Parathyroid adenoma (tissue), 2 donors: Measurements from ENCODE around the gene PRAME.

Experiments used
- H2AFZ ChIP-seq: fragments of 300-600 bp; sonication (generic); one replicate; pipeline ENCODE4 v1.7.0; 2017; ENCODE audit warnings: antibody characterized with exemption, mild to moderate bottlenecking
- H3K27ac ChIP-seq: fragments of 300-600 bp; sonication (generic); one replicate; pipeline ENCODE4 v1.7.0; 2017
- H3K27me3 ChIP-seq: fragments of 300-600 bp; sonication (generic); one replicate; pipeline ENCODE4 v1.7.0; 2017; ENCODE audit warnings: low read length; ENCODE audit not compliant: control insufficient read depth, insufficient read depth
- H3K36me3 ChIP-seq: fragments of 300-600 bp; sonication (generic); one replicate; pipeline ENCODE4 v1.7.0; 2017; ENCODE audit warnings: low read length; ENCODE audit not compliant: control insufficient read depth, insufficient read depth
- H3K4me1 ChIP-seq: fragments of 300-600 bp; sonication (generic); one replicate; pipeline ENCODE4 v1.7.0; 2017; ENCODE audit warnings: control low read depth
- H3K4me2 ChIP-seq: fragments of 300-600 bp; sonication (generic); one replicate; pipeline ENCODE4 v1.7.0; 2017; ENCODE audit warnings: low read length
- H3K4me3 ChIP-seq: fragments of 300-600 bp; sonication (generic); one replicate; pipeline ENCODE4 v1.7.0; 2017; ENCODE audit warnings: low read depth, low read length
- H3K79me2 ChIP-seq: fragments of 300-600 bp; sonication (generic); one replicate; pipeline ENCODE4 v1.7.0; 2017; ENCODE audit warnings: control low read depth
- H3K9ac ChIP-seq: fragments of 300-600 bp; sonication (generic); one replicate; pipeline ENCODE4 v1.7.0; 2017; ENCODE audit warnings: mild to moderate bottlenecking
- H3K9me3 ChIP-seq: fragments of 300-600 bp; sonication (generic); one replicate; pipeline ENCODE4 v1.7.0; 2017; ENCODE audit warnings: low read length; ENCODE audit not compliant: control insufficient read depth
- CTCF ChIP-seq: fragments of 300-600 bp; sonication (generic); IDR thresholded peaks from one replicate; pipeline ENCODE4 v1.7.0; 2017; ENCODE audit warnings: antibody characterized with exemption, mild to moderate bottlenecking
- donor health status: primary hyperparathyroidism.

PRAME gene

GRCh38 chr22:22547226-22547625 lies 11.8 kb downstream of the PRAME start:
- Histone ChIP-seq H3K9ac (no peak overlapping the region), H3K4me2 (no peak overlapping the region), H2AFZ (no peak overlapping the region), H3K4me1 (no peaks in the 10 kb centered on the region), H3K4me3 (no peak overlapping the region), H3K79me2 (no peaks in the 10 kb centered on the region), H3K27ac (no peak overlapping the region), H3K9me3 (no peaks in the 10 kb centered on the region), H3K27me3 (no peaks in the 10 kb centered on the region), H3K36me3 (no peaks in the 10 kb centered on the region)
- no peak for TF ChIP-seq CTCF

- no peaks in the 10 kb centered on the region for H3K79me2 ChIP-seq
- no peak overlapping the region for H3K4me2 ChIP-seq
- H3K4me3 ChIP-seq = no peak overlapping the region
- H3K9me3 ChIP-seq = no peaks in the 10 kb centered on the region
- TF ChIP-seq CTCF = no peak
- H2AFZ ChIP-seq = no peak overlapping the region
- no peak overlapping the region for H3K27ac ChIP-seq
- H3K9ac ChIP-seq = no peak overlapping the region
- H3K36me3 ChIP-seq = no peaks in the 10 kb centered on the region
- H3K27me3 ChIP-seq = no peaks in the 10 kb centered on the region
- no peaks in the 10 kb centered on the region for H3K4me1 ChIP-seq
These were observed 12.6 kb downstream of the PRAME start for GRCh38 chr22:22546490-22546889.

- Histone ChIP-seq H3K4me1 (no peaks in the 10 kb centered on the region), H3K4me2 (no peak overlapping the region), H3K79me2 (no peaks in the 10 kb centered on the region), H2AFZ (no peak overlapping the region), H3K36me3 (no peaks in the 10 kb centered on the region), H3K27ac (no peak overlapping the region), H3K9ac (no peak overlapping the region), H3K9me3 (no peaks in the 10 kb centered on the region), H3K27me3 (no peaks in the 10 kb centered on the region), H3K4me3 (no peak overlapping the region)
- TF ChIP-seq CTCF = no peak
These were observed 14.0 kb downstream of the PRAME start for GRCh38 chr22:22545084-22545483.

GRCh38 chr22:22538226-22538989 lies 20.7 kb downstream of the PRAME start:
- no peaks in the 10 kb centered on the region for H3K79me2 ChIP-seq
- no peak overlapping the region for H3K27ac ChIP-seq
- H2AFZ ChIP-seq = no peak overlapping the region
- TF ChIP-seq CTCF = no peak
- no peak overlapping the region for H3K9ac ChIP-seq
- no peaks in the 10 kb centered on the region for H3K4me1 ChIP-seq
- H3K27me3 ChIP-seq = no peaks in the 10 kb centered on the region
- H3K9me3 ChIP-seq = no peaks in the 10 kb centered on the region
- H3K4me3 ChIP-seq = no peak overlapping the region
- H3K36me3 ChIP-seq = no peaks in the 10 kb centered on the region
- H3K4me2 ChIP-seq = no peak overlapping the region

- H3K4me2 ChIP-seq = no peak overlapping the region
- no peaks in the 10 kb centered on the region for H3K9me3 ChIP-seq
- H3K9ac ChIP-seq = no peak overlapping the region
- no peak overlapping the region for H3K27ac ChIP-seq
- no peaks in the 10 kb centered on the region for H3K36me3 ChIP-seq
- no peak for TF ChIP-seq CTCF
- H2AFZ ChIP-seq = no peak overlapping the region
- H3K4me1 ChIP-seq = no peaks in the 10 kb centered on the region
- H3K4me3 ChIP-seq = no peak overlapping the region
- no peaks in the 10 kb centered on the region for H3K27me3 ChIP-seq
- no peaks in the 10 kb centered on the region for H3K79me2 ChIP-seq
These were observed 22.1 kb downstream of the PRAME start for GRCh38 chr22:22536916-22537315.
